Activated CD8-positive, alpha-beta memory T cell treated with anti-CD3 and anti-CD28 coated beads, Interleukin-2, amount 50 U/mL, for 24 hours (primary cell): ENCODE measurements around the gene HYLS1.

Experiments used
- DNase-seq: peaks from one replicate; pipeline ENCODE4 v3.0.0-alpha.2; 2020; ENCODE audit errors: extremely low read depth

Gene HYLS1

GRCh38 chr11:125948278-125949051, 61.0 kb downstream of the HYLS1 start:
- no peak for DNase-seq

- DNase-seq, result no peak
Observed at GRCh38 chr11:125949271-125950177, 62.1 kb downstream of the HYLS1 start.

GRCh38 chr11:125950178-125950490, 62.7 kb downstream of the HYLS1 start:
- DNase-seq, result no peak
